Posterior cingulate gyrus (tissue), 11 donors: ENCODE measurements around the gene AHRR.

Source experiments
- DNase-seq, 10 donors: peaks; one replicate each; pipeline versions ENCODE4 v3.0.0 to v3.0.0-alpha.2; 2020 to 2021; ENCODE audit warnings: mixed read lengths in 3 of 10
- intact Hi-C: fragments of 100-400 bp; cut with DNase I; formaldehyde crosslinking; loops from one replicate; pipeline ENCODE4 v1.15.1; 2023

The AHRR gene

DNA sequence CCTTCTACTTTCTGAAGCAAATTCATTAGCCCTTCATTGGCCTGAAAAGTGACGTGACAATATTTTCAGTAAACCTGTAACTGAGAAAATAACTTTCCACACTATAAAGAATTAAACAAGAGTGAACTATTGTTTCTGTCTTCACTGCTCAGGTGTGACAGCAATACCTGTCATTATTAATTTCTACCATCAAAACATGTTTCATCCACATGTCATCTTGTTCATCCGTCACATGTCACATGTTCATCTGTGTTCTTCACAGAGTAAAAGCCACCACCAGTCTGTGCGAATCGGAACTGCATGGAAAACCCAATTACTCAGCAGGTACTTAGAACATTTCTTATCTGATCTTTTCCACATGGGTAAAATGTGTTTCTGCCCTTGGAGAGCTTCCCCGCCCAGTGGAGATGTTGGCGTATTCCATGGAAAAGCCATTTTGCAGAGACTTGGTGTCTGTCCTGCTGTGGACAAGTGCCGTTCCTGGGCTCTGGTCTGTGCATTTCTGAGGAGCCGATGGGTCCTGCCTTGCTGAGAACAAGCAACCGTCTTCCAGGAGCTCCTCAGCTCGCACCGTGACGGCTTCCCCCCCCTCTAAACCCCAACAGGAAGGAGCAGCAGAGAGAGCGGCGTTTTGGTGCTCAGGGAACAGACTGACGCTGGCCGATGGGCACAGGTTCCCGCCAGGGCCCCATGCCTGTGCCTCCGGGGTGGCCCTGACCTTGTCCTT lies 110.8 kb downstream of the AHRR start:
- DNase-seq: peak in 1 of 10 donors; percentile 7
- intact Hi-C loops: no loop called here

DNA sequence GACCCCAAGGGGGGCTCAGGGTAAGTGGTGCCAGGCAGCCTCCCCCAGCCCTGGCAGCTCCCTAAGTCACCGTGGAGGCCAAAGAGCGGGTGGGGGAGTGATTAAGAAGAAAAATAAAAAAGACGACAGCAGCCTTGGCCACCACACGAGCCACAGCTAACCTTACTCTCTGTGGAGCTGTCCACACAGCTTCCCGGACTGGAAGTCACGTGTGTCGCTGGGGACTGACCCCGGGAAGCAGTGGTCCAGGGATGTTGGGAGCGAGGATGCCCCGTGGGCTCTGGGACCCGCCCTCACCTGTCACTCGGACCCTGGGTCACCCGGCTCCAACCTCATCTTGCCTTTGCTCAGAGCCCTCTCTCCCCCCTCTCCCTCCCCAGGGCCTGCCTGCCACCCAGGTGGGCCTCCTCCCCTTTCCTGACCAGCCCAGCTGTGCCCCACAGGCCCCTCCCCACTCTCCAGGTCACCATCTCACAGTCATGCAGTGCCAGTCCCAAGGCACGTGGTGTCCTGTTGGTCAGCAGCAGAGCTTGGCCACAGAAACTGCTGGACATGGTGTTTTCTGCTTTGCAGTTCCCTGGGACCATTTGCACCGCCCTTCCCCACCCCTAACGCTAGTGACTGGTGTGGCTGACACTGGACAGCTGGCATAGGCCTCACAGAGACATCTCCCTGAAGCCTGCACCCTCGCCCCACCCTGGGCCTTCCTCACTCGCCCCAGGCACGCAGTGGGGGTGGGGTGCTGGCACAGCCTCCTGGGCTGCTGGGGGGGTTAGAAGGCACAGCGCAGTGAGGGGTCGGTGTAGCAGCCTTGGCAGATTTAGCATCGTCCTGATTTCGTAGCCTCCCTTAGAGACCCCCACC lies 111.6 kb downstream of the AHRR start:
- intact Hi-C loops: no loop called here
- DNase-seq: peak in 2 of 10 donors; percentile 2 to 74

DNA sequence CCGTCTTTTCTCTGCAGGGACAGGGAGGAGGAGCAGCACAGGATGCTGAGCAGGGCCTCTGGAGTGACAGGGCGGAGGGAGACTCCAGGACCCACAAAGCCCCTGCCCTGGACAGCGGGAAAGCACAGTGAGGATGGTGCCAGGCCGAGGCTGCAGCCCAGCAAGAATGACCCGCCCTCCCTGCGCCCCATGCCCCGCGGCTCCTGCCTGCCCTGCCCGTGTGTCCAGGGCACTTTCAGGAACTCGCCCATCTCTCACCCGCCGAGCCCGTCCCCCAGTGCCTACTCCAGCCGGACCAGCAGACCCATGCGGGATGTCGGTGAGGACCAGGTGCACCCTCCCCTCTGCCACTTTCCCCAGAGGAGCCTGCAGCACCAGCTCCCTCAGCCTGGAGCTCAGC lies 112.3 kb downstream of the AHRR start:
- peak in 2 of 10 donors; percentile 9 to 67 for DNase-seq

DNA sequence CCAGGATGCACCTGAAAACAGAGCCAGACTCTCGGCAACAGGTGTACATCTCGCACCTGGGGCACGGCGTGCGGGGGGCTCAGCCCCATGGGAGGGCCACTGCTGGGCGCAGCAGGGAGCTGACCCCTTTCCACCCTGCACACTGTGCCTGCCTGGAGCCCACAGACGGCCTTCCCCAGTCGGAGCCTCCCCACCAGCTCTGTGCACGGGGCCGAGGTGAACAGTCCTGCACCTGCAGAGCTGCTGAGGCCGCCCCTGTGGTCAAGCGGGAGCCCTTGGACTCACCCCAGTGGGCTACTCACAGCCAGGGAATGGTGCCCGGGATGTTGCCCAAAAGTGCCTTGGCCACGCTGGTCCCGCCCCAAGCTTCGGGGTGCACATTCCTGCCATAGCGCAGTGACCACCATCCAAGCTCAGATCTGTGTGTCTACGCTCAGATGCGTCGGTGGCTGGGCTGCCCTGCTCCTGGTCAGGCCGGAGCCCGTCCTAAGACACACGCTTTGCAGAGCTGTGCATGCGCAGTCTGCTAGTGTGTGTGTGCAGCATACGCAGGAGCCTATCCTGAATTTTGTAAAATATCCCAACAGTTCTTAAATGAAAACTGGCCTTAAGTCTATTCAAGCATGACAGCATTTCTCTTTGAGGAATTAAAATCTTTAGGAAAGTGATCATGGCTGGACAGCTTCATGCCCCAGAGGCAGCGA lies 113.1 kb downstream of the AHRR start:
- peak in 2 of 10 donors; percentile 65 to 67 for DNase-seq
- intact Hi-C loops: no loop called here

More for the DNA sequence above, 112.3 kb downstream of the AHRR start:
- intact Hi-C loops: no loop called here

DNA sequence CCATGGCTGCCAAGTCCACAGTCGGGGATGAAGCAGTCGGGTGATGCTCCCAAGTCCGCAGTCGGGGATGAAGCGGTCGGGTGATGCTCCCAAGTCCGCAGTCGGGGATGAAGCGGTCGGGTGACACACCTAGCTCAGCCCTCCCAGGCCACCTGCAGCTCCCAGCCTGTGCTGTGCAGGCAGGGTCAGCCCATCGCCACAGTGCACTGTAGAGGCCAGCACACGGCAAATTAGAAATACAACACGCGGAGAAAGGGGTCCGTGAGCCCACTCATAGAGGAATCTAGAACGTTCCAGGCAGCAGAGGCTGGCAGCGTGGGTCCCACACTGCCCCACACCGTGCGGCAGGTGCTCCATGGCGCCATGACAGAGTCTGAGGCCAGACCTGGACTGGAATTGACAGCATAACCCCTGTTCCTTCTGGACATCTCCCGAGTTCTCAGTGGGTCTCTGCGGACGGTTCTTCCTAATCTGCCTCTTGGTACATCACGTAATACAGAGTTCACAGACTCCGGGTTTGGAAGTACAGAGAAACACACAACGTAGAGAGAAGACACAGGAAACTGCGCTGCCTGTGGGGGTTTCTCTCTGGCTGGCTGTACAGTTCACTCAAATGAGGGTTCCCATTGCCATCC lies 113.8 kb downstream of the AHRR start:
- intact Hi-C loops: no loop called here
- peak in 3 of 10 donors; percentile 7 to 58 (median 33) for DNase-seq

DNA sequence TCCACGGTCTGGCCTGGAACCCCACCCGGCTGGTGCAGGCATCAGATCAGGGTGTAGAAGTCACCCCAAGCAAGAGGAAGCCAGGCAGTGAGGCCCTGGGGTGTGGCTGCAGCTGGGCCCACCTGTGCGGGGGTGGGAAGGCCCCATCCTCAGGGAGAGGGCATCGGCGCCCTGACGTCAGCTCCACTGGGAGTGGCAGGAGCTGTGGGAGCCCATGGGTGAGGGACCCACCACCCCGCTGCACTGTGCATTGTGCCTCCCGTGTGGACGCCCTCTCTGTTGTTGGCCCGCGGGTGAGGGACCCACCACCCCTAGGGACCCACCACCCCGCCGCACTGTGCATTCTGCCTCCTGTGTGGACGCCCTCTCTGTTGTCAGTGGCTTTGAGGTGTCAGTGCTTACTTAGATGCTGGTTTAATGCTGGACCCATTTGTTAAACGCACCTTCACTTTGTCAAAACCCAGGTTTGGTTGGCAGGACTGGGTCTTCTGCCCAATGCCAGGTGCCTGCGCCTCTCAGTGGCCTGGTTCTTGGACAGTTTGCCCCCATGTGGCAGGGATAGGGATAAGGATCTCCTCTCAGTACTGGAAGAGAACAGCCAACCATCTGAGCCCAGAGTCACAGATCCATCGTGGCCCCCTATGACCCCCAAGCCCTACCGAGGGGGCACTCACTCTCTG lies 114.6 kb downstream of the AHRR start:
- peak in 3 of 10 donors; percentile 7 to 84 (median 68) for DNase-seq
- intact Hi-C loops: no loop called here

DNA sequence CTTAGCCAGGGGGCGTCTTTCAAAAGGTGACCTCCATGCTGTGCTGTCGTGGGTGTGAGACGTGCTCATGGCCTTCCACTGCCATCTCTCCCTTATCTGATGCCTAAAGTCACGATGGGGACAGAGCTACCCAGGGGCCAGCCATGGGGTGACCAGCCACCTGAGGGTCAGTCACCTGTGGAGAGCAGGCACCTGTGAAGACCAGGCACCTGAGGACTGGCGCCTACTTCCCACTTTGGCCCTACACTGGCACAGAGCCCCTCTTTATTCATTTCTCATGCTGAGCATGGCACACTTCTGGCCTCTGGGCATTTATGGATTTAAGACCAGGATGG lies 115.1 kb downstream of the AHRR start:
- peak in 3 of 10 donors; percentile 5 to 45 (median 36) for DNase-seq
- intact Hi-C loops: no loop called here

DNA sequence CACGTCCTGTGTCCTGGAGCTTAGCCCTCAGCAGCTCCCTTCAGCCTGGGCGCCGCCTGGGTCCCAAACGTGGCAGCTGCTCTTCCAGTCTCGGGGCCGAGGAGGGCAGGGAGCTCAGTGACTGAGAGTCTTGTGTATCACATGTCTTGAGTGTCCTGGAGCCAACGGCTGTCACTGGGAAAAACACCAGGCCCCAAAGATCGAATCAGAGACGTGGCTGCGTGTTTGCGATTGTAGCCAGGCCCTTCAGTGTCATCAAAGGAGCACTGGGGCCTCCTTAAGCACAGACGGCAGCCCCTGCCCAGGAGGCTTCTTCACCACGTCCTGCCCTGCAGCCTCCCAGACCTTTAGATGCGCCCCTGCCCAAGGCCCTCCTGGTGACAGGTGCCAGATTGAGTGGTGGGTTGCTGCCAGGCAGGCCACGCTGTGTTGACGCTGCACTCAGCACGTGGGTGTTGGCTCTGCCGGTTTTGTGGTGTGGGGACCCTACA lies 115.8 kb downstream of the AHRR start:
- DNase-seq: peak in 4 of 10 donors; percentile 3 to 69 (median 50)
- intact Hi-C loops: no loop called here

DNA sequence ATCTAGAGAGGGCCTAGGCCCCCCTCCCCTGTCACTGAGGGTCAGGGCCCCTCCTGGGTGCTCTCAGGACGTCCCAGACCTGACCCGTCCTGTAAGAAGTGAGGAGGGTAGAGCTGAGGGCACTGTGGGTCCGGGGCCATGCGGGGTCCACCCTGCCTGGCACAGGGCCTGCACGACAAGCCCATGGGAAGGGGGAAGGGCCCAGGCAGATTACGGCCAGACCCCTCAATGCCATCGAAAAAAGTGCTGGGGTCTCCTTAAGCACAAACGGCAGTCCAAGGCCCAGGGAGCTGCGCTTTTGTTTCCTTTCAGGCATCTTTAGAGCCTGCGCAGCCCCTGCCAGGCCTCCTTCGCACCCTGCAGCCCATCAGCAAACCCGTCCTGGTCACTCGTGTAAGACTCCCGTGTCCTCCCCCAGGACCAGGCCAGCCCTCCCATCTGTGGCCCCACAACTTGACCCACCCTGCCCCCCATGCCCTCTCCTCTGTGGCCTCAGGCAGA lies 117.0 kb downstream of the AHRR start:
- intact Hi-C loops: no loop called here
- DNase-seq: peak in 3 of 10 donors; percentile 26 to 79 (median 66)

DNA sequence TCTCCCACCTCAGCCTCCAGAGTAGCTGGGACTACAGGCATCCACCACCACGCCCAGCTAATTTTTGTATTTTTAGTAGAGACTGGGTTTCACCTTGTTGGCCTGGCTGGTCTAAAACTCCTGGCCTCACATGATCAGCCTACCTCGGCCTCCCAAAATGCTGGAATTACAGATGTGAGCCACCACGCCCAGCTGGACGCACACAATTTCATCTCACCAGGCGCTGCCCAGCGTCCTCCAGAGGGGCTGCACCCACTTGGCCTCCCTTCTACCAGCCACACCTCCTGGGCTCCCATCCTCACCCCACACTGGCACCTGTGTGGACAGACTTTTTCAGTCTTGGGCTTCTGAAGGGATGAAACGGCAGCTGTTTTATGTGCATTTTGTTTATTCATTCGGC lies 117.7 kb downstream of the AHRR start:
- DNase-seq: peak in 3 of 10 donors; percentile 12 to 33 (median 22)
- intact Hi-C loops: no loop called here

DNA sequence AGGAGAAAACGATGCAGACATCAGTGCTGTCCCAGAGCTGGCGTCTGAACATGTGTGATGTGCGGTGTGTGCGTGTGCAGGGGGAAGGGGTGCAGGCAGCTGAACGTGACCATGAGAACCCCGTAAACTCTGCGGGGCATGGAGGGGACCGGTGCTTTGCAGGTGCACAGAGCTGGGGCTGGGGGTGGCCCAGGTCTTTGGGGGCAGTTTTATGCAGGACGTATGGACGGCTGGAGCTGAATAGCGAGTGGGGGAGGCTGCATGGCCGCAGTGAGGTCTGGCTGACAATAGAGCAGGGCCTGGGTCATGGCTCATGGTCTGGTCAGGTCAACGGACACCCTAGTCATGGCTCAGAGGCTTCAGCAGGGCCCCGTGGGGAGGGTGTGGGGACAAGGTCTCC lies 118.1 kb downstream of the AHRR start:
- peak in 2 of 10 donors; percentile 69 to 77 for DNase-seq
- intact Hi-C loops: no loop called here

DNA sequence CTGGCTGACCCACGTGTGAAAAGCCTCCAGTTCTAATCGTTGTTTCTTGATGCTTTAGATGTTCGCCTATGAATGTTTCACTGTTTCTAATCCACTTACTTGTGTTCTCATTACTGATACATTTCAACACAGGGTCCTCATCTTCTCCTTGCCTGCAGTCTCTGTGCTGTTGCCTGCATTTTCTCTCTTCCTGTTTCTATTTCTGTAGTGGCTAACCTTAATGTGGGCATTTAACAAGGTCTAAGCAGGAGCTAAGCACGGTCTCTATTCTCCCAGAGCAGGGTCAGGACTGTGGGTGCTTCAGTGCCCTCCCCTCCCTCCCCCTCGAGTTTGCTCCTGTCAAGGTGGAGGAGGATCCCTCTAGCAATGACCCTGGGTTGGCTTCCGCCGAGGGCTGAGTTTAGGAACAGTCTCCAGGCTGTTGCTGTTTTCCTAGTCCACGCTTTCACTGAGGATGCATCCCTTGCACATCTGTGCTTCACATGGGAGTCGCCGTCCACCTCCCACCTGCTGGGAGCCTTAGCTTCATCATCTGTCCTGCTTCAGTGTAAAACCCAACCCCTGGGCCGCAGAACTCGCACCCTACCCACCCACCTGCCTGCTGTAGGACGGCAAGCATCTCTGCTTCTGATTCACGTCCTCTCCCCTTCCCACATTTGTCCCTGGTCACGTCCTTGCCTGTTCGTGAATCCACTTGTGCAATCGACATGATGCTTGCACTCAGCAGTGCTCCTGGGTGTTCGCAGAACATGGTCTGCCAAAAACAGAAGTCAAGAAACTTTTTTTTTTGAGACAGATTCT lies 119.1 kb downstream of the AHRR start:
- DNase-seq: peak in 3 of 10 donors; percentile 16 to 74 (median 35)

DNA sequence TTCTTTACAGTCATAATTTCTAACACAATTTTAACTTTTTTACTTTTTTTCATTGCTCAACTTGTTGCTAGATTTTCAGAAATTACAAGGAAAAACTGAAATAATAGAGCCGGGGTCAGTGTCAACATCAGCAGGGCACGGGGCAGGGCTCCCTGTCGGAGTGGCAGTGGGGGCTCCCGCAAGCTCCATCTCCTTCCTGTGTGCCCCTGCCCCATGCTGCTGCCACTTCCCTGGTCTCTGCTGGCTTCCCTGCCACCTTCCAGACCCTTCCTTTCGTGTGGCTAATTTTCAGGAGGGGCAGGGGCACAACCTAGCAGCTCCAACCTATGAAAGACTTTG lies 120.5 kb downstream of the AHRR start:
- peak in 3 of 10 donors; percentile 3 to 65 (median 44) for DNase-seq
- intact Hi-C loops: loop anchor here (2.0 kb wide), 1 partner anchor 31 kb away; no protein-coding TSS in a partner anchor

More for the DNA sequence above, 119.1 kb downstream of the AHRR start:
- intact Hi-C loops: no loop called here

DNA sequence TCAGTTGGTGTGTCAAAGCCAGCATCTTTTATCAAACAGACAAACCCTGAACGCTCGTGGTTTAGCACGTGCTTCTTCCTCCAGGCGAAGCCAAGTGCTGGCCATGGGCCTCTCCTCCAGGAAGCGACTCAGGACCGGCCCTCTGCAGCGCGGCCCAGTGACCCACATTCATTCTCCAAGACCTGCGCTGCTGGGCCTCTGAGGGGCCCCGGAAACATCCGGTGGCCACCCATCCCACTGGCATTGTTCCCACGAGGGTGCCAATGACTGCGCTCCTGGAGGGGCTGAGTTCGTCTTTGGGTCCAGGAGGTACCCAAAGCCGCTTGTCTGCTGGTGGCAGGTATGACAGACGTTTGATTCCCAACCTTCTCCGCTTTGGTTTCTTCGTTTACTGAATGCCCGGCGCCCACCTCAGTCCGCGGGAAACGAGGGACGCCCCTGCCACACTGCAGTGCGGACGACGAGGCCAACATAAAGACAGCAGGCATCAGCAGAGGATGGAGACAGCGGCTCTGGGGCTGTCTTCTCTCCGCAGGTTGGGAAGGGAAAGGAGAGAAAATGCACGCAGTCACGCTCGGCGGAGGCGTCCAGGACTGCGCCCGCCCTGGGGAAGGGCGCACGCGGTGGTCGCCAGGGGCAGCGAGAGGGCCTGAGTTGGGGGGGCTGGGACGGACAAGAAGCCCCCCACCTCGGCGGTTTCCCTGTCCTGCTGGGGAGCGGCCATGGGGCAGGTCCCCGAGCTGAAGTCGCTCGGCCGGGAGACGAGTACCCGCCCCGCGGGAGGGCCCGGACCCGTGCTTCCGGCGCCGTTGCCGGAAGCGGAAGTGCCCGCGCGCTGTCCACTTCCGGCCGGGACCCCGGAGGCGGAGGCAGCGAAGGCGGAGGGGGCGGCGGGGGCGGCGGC lies 121.1 kb downstream of the AHRR start, which contains the start of gene EXOC3:
Gene EXOC3, plus strand, starts transcription at position 842 of the 904 bp plus-strand sequence. CDS start 3,030 bp downstream, outside the sequence.
- intact Hi-C loops: loop anchor here (2.0 kb wide), 1 partner anchor 30 kb away; no protein-coding TSS in a partner anchor
- DNase-seq: peak; percentile 61 to 97 (median 77)

DNA sequence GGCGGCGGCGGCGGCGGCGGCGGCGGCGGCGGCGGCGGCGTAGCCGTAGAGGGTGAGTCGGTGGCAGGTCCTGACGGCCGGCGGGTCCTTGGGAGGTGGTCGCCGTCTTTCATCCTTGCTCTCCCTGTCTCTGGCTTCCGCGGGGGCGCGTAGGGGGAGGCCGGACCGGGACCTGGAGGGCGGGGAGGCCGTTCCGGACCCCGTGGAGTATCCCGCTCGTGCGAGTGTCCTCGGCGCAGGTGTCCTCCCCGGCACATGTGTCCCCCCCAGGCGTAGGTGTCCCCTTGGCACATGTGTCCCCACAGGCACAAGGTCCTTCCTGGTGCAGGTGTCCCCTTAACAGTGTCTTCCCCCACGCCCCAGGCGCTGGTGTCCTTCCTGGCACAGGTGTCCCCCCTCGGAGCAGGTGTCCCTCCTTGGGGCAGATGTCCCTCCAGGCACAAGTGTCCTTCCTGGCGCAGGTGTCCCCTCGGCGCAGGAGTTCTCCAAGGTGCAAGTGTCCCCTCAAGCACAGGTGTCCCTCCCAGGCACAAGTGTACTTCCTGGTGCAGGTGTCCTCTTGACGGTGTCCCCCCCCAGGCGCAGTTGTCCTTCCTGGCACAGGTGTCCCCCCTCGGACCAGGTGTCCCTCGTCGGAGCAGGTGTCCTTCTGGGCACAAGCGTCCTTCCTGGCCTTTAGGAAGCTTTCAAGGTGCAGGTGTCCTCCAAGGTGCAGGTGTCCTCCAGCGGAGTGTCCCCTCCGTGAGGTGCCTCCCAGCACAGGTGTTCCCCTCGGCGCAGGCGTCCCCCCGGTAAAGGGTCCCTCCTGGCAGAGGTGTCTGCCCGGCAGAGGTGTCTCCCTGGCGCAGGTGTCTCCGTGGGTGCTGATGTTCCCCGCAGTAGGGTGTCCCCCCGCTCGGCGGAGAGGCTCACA lies 122.0 kb downstream of the AHRR start:
- peak in 5 of 10 donors; percentile 8 to 87 (median 76) for DNase-seq

DNA sequence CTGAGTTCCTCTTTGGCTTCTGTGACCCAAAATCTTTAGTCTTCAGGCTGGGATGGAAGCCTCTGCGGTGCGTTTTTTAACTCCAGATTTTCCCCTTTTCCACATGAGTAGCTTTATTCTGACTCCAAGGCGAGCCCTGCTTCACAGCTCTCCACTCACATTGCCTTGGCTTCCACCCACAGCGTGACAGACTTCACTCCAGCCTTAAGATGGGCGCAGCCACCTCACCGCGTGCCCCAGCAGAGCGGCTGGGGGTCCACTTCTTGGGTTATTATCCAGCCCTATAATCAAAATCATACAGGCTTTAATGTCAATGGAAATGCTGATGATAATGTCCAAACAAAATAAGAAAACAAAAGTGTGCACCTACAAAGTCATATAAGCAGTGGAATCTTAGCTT lies 122.7 kb downstream of the AHRR start:
- DNase-seq: peak in 3 of 10 donors; percentile 9 to 47 (median 43)
- intact Hi-C loops: no loop called here

More for the DNA sequence above, 122.0 kb downstream of the AHRR start:
- intact Hi-C loops: loop anchor here (2.0 kb wide), 1 partner anchor 29 kb away; no protein-coding TSS in a partner anchor
